ENCODE data around the gene FBXL19.

GRCh38 chr16:30966033-30966619, 42.8 kb downstream of the FBXL19 start:
- TF ChIP-seq EMX1 (CRISPR knock-in tag; IDR thresholded peaks at IDR 0.05) (no peak), CTCF (IDR thresholded peaks at IDR 0.05) (no peak), ATF3 (CRISPR knock-in tag; conservative IDR thresholded peaks at IDR 0.05) (no peak), IRF2 (CRISPR knock-in tag; IDR thresholded peaks at IDR 0.05; ENCODE audit: borderline replicate concordance, low read depth) (no peak), HMGXB4 (CRISPR knock-in tag; IDR thresholded peaks at IDR 0.05) (no peak), FOXJ3 (CRISPR knock-in tag; IDR thresholded peaks at IDR 0.05; ENCODE audit: borderline replicate concordance) (no peak), SMAD4 (CRISPR knock-in tag; IDR thresholded peaks at IDR 0.05) (no peak), FOXP4 (CRISPR knock-in tag; IDR thresholded peaks at IDR 0.05) (no peak)

Measured in WTC11 (cell line).